ENCODE measurements around the gene NEIL1.
"Not testable (repeated sequence)": the region's sequence is repeated elsewhere in the genome, so short reads cannot be mapped to it uniquely, and the experiment has no call there.

NEIL1 gene

GRCh38 chr15:75371486-75371885 is 24.6 kb downstream of the NEIL1 start:
- FAIRE-seq: no peak
- TF ChIP-seq POLR2AphosphoS5 (IDR thresholded peaks at IDR 0.05; ENCODE audit: low read depth, low read length): no peak
- TF ChIP-seq TAF1 (IDR thresholded peaks at IDR 0.05; ENCODE audit: borderline replicate concordance, low read depth, low read length): no peak
- DNase-seq (ENCODE audit: insufficient read length): no peak

DNA sequence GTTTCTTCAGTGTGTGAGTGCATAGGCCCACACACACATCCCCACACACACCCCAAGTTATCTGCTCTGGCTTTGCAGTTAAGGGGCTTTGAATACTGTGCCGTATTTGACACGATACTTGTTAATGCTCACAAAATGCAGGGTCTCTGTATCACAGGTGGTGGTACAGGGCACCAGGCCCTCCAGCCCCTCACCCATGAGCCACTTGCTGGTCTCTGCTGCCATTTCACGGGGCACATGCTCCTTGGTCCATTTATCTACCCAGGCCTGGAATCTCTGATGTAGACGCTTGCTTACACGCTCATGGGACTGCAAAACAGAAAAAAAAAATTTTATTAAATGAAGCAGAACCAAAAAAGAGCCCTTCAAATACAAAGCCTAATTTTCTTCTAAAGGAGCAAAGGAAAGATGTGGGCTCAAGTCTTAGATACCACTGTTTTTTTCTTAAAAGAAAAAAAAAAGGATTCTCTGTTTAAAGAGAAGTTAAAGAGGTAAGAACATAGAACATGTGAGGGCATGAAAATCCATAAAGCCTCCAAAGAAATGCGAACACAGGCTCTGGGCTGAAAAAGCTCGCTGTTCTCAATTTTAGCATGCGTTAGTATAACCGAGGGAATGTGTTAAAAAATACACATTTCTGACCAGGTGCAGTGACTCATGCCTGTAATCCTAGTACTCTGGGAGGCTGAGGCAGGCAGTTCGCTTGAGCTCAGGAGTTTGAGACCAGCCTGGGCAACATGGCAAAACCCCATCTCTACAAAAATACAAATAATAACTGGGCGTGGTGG is 25.3 kb downstream of the NEIL1 start:
- no peak for TF ChIP-seq POLR2AphosphoS5 (IDR thresholded peaks at IDR 0.05; ENCODE audit: low read depth, low read length)
- no peak for TF ChIP-seq POLR2A (IDR thresholded peaks at IDR 0.05; ENCODE audit: low read depth, low read length)
- TF ChIP-seq TAF1 (IDR thresholded peaks at IDR 0.05; ENCODE audit: borderline replicate concordance, low read depth, low read length): no peak
- FAIRE-seq (no peak), DNase-seq (ENCODE audit: insufficient read length) (no peak)

GRCh38 chr15:75380773-75381172 is 33.9 kb downstream of the NEIL1 start:
- FAIRE-seq (no peak), DNase-seq (ENCODE audit: insufficient read length) (no peak)
- no peak for TF ChIP-seq POLR2AphosphoS5 (IDR thresholded peaks at IDR 0.05; ENCODE audit: low read depth, low read length)
- TF ChIP-seq TAF1 (IDR thresholded peaks at IDR 0.05; ENCODE audit: borderline replicate concordance, low read depth, low read length): no peak
- no peak for TF ChIP-seq POLR2A (IDR thresholded peaks at IDR 0.05; ENCODE audit: low read depth, low read length)

DNA sequence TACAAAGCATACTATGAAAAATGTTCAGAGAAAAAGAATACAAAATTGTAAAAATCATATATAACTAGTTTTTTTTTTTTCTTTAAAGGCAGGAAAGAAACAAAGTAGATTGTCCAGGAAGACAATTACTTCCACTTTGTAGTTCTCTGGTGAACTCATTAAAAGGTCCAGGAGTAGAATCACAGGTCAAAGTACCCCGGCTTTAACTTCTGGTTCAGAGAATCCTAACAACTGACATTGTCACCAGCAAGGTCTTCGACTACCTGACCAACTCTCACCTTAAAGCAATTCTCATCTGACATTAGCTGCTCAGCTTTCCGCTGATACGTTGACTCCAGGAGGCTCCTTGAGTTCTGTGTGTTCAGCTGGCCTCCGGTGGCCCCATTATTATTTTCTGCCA is 37.1 kb downstream of the NEIL1 start:
- not testable (repeated sequence) for FAIRE-seq; DNase-seq (ENCODE audit: insufficient read length)

- TF ChIP-seq POLR2A (IDR thresholded peaks at IDR 0.05; ENCODE audit: low read depth, low read length): no peak
- TF ChIP-seq TAF1 (IDR thresholded peaks at IDR 0.05; ENCODE audit: borderline replicate concordance, low read depth, low read length): no peak
- no peak for TF ChIP-seq POLR2AphosphoS5 (IDR thresholded peaks at IDR 0.05; ENCODE audit: low read depth, low read length)
- DNase-seq (ENCODE audit: insufficient read length) (no peak), FAIRE-seq (no peak)
Measured at GRCh38 chr15:75389791-75390382, 43.0 kb downstream of the NEIL1 start.

GRCh38 chr15:75397494-75397893 is 50.7 kb downstream of the NEIL1 start:
- TF ChIP-seq TAF1 (IDR thresholded peaks at IDR 0.05; ENCODE audit: borderline replicate concordance, low read depth, low read length): no peak
- FAIRE-seq: no peak
- DNase-seq (ENCODE audit: insufficient read length): no peak

DNA sequence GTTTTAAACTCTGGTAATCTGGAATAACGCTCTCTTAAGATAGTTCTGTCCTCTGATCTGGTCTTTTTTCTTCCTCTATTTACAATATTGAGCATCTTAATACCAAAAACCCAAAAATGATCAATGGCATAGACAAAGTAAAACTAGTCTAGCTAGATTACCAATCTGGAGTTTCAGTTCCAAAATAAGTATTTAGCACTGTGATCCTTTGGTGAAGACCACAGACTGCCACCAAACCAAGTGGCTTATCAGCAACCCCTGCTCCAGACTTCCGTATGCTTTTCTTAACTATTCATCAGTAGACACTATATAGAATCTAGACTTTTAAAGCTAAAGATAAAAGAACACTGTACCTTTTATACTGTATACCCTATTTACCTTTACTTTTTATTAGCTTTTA is 57.1 kb downstream of the NEIL1 start:
- TF ChIP-seq TAF1 (IDR thresholded peaks at IDR 0.05; ENCODE audit: borderline replicate concordance, low read depth, low read length): no peak
- TF ChIP-seq POLR2A (IDR thresholded peaks at IDR 0.05; ENCODE audit: low read depth, low read length): no peak
- TF ChIP-seq POLR2AphosphoS5 (IDR thresholded peaks at IDR 0.05; ENCODE audit: low read depth, low read length): no peak
- DNase-seq (ENCODE audit: insufficient read length) (no peak), FAIRE-seq (no peak)

Measured in GM12892 (cell line).